Trophoblast cell (in vitro differentiated cells and primary cell): ENCODE measurements around the gene MTG1.
"Not testable (repeated sequence)": the region's sequence is repeated elsewhere in the genome, so short reads cannot be mapped to it uniquely, and the experiment has no call there.

ENCODE experiments used
- DNase-seq, 2 donors: peaks; one replicate each; pipeline ENCODE4 v3.0.0-alpha.2; 2016
- H2AFZ ChIP-seq: 2 replicates; pipeline ENCODE4 v1.6.1; 2013; ENCODE audit warnings: low read length, moderate library complexity, mild to moderate bottlenecking; ENCODE audit not compliant: insufficient read depth, poor library complexity
- H2AK5ac ChIP-seq: 2 replicates; pipeline ENCODE4 v1.6.1; 2013; ENCODE audit warnings: mild to moderate bottlenecking, low read length
- H2BK120ac ChIP-seq: 2 replicates; pipeline ENCODE4 v1.6.1; 2013; ENCODE audit warnings: low read length, mild to moderate bottlenecking, moderate library complexity; ENCODE audit not compliant: insufficient read depth, poor library complexity
- H2BK12ac ChIP-seq: 2 replicates; pipeline ENCODE4 v1.6.1; 2013; ENCODE audit warnings: mild to moderate bottlenecking, low read length, moderate library complexity
- H2BK5ac ChIP-seq: 2 replicates; pipeline ENCODE4 v1.6.1; 2013; ENCODE audit warnings: low read length, low read depth, moderate library complexity, mild to moderate bottlenecking; ENCODE audit not compliant: poor library complexity
- H3K14ac ChIP-seq: 2 replicates; pipeline ENCODE4 v1.6.1; 2013; ENCODE audit warnings: mild to moderate bottlenecking, low read length
- H3K18ac ChIP-seq: 2 replicates; pipeline ENCODE4 v1.6.1; 2013; ENCODE audit warnings: mild to moderate bottlenecking, low read length
- H3K23ac ChIP-seq: 2 replicates; pipeline ENCODE4 v1.6.1; 2013; ENCODE audit warnings: low read length
- H3K27ac ChIP-seq: 2 replicates; pipeline ENCODE4 v1.5.1; 2013; ENCODE audit warnings: low read depth, mild to moderate bottlenecking, inconsistent platforms, low read length, moderate library complexity
- H3K27me3 ChIP-seq: 2 replicates; pipeline ENCODE4 v1.6.1; 2013; ENCODE audit warnings: inconsistent platforms, mild to moderate bottlenecking, low read length, moderate library complexity; ENCODE audit not compliant: insufficient read depth
- H3K36me3 ChIP-seq, 2 experiments: 1 replicate in 1 of 2; 2 replicates in 1 of 2; pipeline ENCODE4 v1.6.1; 2013; ENCODE audit warnings: low read length in 2 of 2, mild to moderate bottlenecking in 2 of 2, moderate library complexity in 1 of 2; ENCODE audit not compliant: insufficient read depth in 2 of 2, control insufficient read depth in 1 of 2
- H3K4ac ChIP-seq: 2 replicates; pipeline ENCODE4 v1.6.1; 2013; ENCODE audit warnings: low read depth, mild to moderate bottlenecking, low read length, moderate library complexity
- H3K4me1 ChIP-seq, 2 experiments: 1 replicate in 1 of 2; 2 replicates in 1 of 2; pipeline ENCODE4 v1.6.1; 2013; ENCODE audit warnings: low read length in 2 of 2, mild to moderate bottlenecking in 2 of 2, moderate library complexity in 1 of 2; ENCODE audit not compliant: insufficient read depth in 2 of 2, control insufficient read depth in 1 of 2
- H3K4me2 ChIP-seq: 2 replicates; pipeline ENCODE4 v1.6.1; 2013; ENCODE audit warnings: inconsistent platforms, mild to moderate bottlenecking, low read length, moderate library complexity
- H3K4me3 ChIP-seq: 2 replicates; pipeline ENCODE4 v1.5.1; 2013; ENCODE audit warnings: mild to moderate bottlenecking, low read depth, low read length, inconsistent platforms
- H3K79me1 ChIP-seq: one replicate; pipeline ENCODE4 v1.6.1; 2013; ENCODE audit warnings: low read length
- H3K79me2 ChIP-seq: 2 replicates; pipeline ENCODE4 v1.6.1; 2013; ENCODE audit warnings: low read length, mild to moderate bottlenecking; ENCODE audit not compliant: control insufficient read depth, insufficient read depth, poor library complexity
- H3K9ac ChIP-seq: 2 replicates; pipeline ENCODE4 v1.6.1; 2013; ENCODE audit warnings: mild to moderate bottlenecking, low read length
- H3K9me3 ChIP-seq: 2 replicates; pipeline ENCODE4 v1.6.1; 2013; ENCODE audit warnings: low read depth, mild to moderate bottlenecking, control low read depth, inconsistent platforms, low read length; ENCODE audit not compliant: insufficient read depth
- H4K12ac ChIP-seq: 2 replicates; pipeline ENCODE4 v1.6.1; 2013; ENCODE audit warnings: low read depth, mild to moderate bottlenecking, low read length, moderate library complexity
- H4K8ac ChIP-seq: 2 replicates; pipeline ENCODE4 v1.6.1; 2013; ENCODE audit warnings: low read depth, mild to moderate bottlenecking, low read length, moderate library complexity
- H4K91ac ChIP-seq: one replicate; pipeline ENCODE4 v1.6.1; 2013; ENCODE audit warnings: low read depth, mild to moderate bottlenecking, low read length, moderate library complexity
- WGBS: extraction: QIAGEN DNeasy Blood & Tissue Kit; methylation state at CpG from one replicate; pipeline ENCODE4 v1.1.7; 2013; ENCODE audit warnings: missing lambda C conversion rate; ENCODE audit not compliant: insufficient read length, insufficient coverage; ENCODE audit errors: extremely low coverage; 5-methylcytosine and 5-hydroxymethylcytosine counted together

The MTG1 gene

GRCh38 chr10:133432789-133433188 is 38.8 kb downstream of the MTG1 start:
- not testable (repeated sequence) for H2AK5ac ChIP-seq, H3K9me3 ChIP-seq, H3K23ac ChIP-seq, H3K27ac ChIP-seq, H2BK12ac ChIP-seq, H2AFZ ChIP-seq, H2BK120ac ChIP-seq, H3K4me3 ChIP-seq, H3K79me1 ChIP-seq, H3K18ac ChIP-seq, H3K27me3 ChIP-seq, H3K4me2 ChIP-seq, H2BK5ac ChIP-seq, H3K4ac ChIP-seq, H3K79me2 ChIP-seq, H4K8ac ChIP-seq, H4K12ac ChIP-seq, H3K14ac ChIP-seq, H3K36me3 ChIP-seq, H4K91ac ChIP-seq, H3K4me1 ChIP-seq, H3K9ac ChIP-seq, DNase-seq
- WGBS: no CpG with 5 or more reads among the region's 25 CpGs

DNA sequence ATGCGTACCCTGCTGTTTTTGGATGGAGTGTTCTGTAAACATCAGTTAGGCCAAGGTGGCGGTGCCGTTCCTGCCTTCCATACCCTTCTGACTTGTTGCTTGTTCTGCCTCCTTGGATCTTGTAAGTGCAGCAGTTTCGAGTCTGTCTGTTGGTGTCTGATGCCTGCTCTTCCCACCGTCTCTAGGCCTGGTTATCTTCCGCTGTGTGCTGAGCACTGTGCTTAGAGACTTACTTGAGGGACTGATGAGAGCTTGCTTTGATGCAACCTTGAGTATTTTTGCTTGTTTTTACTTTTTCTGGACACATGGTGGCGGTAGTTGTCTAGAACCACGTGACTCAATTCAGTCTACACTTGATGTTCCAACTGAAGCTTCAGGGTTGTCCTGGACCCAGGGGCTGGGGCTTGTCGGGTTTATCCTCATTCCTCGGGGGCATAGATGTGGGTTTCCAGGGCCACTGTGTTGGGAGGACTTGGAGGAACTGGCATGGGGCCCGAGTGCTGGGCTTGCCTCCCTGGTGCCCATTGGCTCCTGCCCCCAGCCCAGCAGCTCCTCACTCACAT is 44.8 kb downstream of the MTG1 start:
- Histone ChIP-seq H3K79me1 (no peaks in the 10 kb centered on the region), H3K79me2 (no peaks in the 10 kb centered on the region), H3K4me2 (no peak overlapping the region), H3K14ac (no peak overlapping the region), H2BK12ac (no peak overlapping the region), H3K36me3 (no peaks in the 10 kb centered on the region), H3K4me3 (no peak overlapping the region), H2BK5ac (no peak overlapping the region), H3K27me3 (no peaks in the 10 kb centered on the region), H3K27ac (no peak overlapping the region), H3K4ac (no peak overlapping the region), H4K8ac (no peak overlapping the region), H3K4me1 (no peaks in the 10 kb centered on the region), H4K91ac (no peak overlapping the region), H2AFZ (no peak overlapping the region), H4K12ac (no peak overlapping the region), H3K9ac (no peak overlapping the region), H2BK120ac (no peak overlapping the region), H2AK5ac (no peak overlapping the region), H3K9me3 (peaks cover 47% of the 10 kb centered on the region), H3K23ac (no peak overlapping the region), H3K18ac (no peak overlapping the region)
- DNase-seq: peak in 1 of 2 donors; percentile 11
- no CpG with 5 or more reads among the region's 11 CpGs for WGBS

GRCh38 chr10:133439517-133440461 is 45.8 kb downstream of the MTG1 start:
- Histone ChIP-seq H3K79me2 (no peaks in the 10 kb centered on the region), H3K36me3 (no peaks in the 10 kb centered on the region), H3K18ac (no peak overlapping the region), H2BK12ac (no peak overlapping the region), H4K91ac (no peak overlapping the region), H3K4ac (no peak overlapping the region), H3K4me3 (no peak overlapping the region), H3K9ac (no peak overlapping the region), H3K4me1 (no peaks in the 10 kb centered on the region), H3K4me2 (no peak overlapping the region), H2AFZ (no peak overlapping the region), H2BK5ac (no peak overlapping the region), H3K23ac (no peak overlapping the region), H3K27me3 (no peaks in the 10 kb centered on the region), H4K12ac (no peak overlapping the region), H4K8ac (no peak overlapping the region), H3K9me3 (peaks cover 56% of the 10 kb centered on the region), H2BK120ac (no peak overlapping the region), H2AK5ac (no peak overlapping the region), H3K14ac (no peak overlapping the region), H3K79me1 (no peaks in the 10 kb centered on the region), H3K27ac (no peak overlapping the region)
- no peak for DNase-seq
- no CpG with 5 or more reads among the region's 25 CpGs for WGBS

DNA sequence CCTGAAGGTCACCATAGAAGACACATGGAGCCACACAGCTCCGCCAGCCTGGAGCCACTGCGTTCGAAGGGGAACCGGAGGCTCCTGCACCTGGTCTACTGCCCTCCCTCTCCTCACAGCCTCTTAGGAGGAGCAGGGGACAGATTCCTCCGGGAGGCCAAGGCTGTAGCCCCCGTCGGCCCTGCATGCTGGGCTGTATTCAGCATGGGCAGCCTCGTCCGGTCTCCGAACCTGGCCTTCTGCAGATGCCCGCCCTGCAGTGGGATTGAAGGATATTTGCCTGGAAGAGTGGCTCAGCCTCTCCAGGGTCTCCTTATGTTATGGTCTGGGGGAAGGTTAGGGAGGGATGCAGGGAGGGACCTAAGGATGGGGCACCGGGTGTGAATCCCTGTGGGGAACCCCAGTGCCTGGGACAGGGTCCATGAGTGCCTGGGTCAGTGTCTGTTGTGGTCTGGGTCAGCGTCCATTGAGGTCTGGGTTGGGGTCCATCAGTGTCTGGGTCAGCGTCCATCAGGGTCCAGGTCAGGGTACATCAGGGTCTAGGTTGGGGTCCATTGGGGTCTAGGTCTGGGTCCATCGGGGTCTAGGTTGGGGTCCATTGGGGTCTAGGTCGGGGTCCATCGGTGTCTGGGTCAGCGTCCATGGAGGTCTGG is 46.8 kb downstream of the MTG1 start:
- no peak overlapping the region for H3K4me3 ChIP-seq
- no CpG with 5 or more reads among the region's 18 CpGs for WGBS
- H2BK5ac ChIP-seq: no peak overlapping the region
- no peak overlapping the region for H2BK120ac ChIP-seq
- no peak overlapping the region for H2AFZ ChIP-seq
- H2AK5ac ChIP-seq: no peak overlapping the region
- H3K14ac ChIP-seq: no peak overlapping the region
- H4K8ac ChIP-seq: no peak overlapping the region
- no peaks in the 10 kb centered on the region for H3K27me3 ChIP-seq
- no peak overlapping the region for H3K18ac ChIP-seq
- no peak overlapping the region for H3K4me2 ChIP-seq
- H3K9me3 ChIP-seq: peaks cover 66% of the 10 kb centered on the region
- no peak overlapping the region for H2BK12ac ChIP-seq
- no peak overlapping the region for H3K27ac ChIP-seq
- no peak overlapping the region for H3K9ac ChIP-seq
- H4K91ac ChIP-seq: no peak overlapping the region
- H3K4me1 ChIP-seq: no peaks in the 10 kb centered on the region
- no peaks in the 10 kb centered on the region for H3K79me2 ChIP-seq
- no peaks in the 10 kb centered on the region for H3K79me1 ChIP-seq
- no peak overlapping the region for H3K23ac ChIP-seq
- no peak for DNase-seq
- no peak overlapping the region for H3K4ac ChIP-seq
- H3K36me3 ChIP-seq: no peaks in the 10 kb centered on the region
- no peak overlapping the region for H4K12ac ChIP-seq
